Activated effector memory CD4-positive, alpha-beta T cell treated with anti-CD3 and anti-CD28 coated beads, Interleukin-2, amount 50 U/mL, for 16 hours (primary cell): ENCODE data around the gene OTUD4.
"Not testable (repeated sequence)": the region's sequence is repeated elsewhere in the genome, so short reads cannot be mapped to it uniquely, and the experiment has no call there.

Experiments
- DNase-seq: peaks from one replicate; pipeline ENCODE4 v3.0.0-alpha.2; 2020

Gene OTUD4

DNA sequence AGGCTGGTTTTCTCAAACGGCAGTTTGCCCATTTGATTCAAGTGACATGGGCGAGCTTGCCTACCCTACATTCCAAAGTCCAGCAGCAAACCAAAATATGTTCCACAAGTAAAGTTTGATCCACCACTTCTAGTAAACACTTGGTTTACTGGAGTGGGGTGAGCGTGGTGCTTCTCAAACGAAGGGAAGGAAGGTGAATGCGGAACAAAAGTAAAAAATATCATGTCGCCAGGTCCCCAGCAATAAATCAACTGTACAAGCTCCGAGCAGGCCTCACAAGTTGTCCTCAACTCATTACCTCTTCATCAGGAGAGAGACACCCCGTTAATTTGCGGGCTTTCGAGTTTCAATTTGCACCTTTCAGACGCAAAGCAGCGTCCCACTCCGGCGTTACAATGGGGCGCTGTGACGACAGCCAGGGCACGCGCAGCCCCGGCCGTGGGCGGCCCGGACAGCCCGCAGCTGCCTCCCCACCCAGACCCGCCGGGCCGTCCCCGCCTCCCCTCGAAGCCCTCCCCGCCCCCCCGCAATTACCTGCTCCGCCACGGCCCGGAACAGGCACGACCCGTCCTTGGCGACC, 1.0 kb downstream of the OTUD4 start:
- peak; percentile 92 for DNase-seq

DNA sequence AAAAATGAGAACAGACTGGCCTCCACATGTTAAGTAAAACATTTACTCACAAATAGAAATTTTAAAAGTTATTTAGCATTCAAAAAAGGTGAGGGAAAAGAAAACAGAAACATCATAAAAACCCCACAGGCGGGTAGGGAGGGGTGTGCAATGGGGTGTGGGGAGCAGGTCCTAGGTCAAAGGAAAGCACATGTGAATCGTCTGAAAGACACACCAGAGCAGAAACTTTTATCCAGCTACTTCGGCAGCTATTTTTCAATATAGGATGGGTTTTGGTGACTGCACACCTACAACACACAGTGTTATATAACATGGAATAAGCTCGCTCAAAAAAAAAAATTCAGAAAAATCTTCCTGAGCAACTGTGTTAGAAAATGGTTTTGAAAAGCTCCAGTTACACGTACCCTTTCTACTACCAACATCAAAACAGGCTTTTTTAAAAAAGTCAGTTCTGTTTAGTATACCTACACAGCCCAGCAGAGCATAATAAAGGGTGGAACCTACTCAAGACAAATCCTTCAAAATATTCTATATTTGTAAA, 1.6 kb downstream of the OTUD4 start:
- DNase-seq: no peak

DNA sequence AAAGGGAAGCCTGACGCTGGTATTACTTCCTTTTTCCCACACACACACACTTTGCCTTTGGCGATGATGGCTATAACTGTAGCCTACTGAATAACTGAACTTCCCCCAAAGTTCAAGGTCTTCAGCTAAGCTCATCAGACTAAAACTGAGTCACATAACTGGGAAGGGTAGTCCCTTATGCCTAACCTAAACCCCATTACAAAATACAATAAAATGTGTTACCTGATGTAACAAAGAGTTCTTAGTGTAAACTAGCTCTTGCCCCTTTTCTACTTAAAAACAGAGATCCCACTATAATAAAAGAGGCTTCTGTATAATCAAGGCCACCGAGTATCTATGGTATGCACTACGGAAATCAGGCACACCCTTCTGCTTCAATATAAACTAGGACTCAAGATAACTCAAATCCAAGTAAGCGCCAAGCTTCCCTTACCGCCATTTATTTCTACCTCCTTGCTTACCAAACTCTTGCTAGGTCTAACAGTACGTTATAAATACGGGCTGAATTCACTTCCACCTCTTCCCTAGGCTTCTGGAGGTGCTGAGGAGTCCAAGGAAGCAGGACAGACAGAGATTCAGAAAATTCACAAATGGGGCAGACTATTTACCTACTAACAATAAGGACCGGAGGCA, 2.4 kb downstream of the OTUD4 start:
- no peak for DNase-seq

DNA sequence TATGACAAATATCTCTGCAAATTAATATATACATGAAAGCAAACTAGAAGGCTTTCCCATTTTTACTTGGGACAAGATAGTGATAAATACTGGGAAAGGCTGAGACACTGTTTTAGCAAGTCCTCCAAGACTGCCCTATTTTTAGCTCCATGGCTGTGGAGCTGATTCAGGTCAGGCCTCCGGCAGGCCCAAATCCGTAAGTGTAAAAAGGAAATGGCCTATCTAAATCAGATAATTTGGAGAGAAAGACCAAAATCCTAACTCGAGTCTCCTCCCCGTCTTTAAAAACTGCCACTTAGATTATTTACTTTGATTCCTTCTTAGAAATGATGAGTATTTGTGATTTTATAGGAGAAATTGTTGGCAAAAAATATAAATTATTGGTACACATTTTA, 2.9 kb downstream of the OTUD4 start:
- no peak for DNase-seq

DNA sequence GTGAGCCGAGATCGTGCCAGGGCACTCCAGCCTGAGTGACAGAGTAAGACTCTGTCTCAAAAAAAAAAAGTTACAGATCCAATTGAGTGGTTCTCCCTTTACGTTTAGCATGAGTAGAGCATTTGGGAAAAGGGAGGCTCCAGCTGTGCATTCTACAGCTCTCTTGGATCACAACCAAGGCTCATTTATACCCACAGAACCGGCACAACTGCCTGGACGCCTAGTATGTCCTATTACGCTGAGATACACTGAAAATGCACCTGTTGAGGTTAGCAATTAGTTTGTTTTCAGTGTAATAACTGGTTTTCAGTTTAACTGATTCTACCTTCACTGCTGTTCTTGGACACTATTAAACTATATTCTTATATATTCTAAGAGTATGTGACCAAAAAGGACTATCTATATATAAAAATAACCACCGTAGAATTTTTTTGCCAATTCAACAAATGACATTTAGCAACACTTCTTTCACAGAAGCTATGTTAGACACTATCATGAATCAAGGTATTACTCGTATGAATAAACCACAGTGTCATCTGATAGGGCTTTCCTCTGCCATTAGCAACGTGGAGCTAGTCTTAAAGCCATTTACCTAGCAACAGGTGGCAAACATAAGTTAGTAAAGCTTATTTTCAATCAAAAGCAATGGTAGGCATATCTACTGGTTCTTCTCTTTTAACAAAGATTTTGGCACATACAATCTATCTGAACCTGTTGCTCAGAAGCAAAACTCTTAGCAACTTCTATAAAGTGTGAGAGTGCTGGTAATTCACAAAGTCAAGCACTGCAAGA, 3.6 kb downstream of the OTUD4 start:
- DNase-seq: no peak

DNA sequence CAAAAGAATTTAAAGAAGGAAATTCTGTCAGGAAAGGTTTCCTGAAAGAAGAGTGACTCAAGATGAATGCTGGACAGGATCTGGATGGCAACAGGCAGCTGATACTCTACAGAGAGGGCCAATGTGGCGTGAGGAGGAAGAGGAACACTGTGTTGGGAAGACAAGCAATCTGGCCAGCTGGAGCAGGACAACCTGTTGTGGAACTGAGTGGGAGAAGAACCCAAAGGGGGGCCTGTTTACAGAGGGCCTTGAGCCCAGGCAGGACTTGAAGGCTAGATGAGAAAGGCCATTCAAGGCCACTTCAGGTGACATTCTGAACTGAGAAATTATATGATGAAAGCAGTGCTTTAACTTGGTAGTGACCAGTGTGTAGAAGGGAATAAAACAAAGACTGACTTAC, 8.5 kb downstream of the OTUD4 start:
- DNase-seq: no peak

DNA sequence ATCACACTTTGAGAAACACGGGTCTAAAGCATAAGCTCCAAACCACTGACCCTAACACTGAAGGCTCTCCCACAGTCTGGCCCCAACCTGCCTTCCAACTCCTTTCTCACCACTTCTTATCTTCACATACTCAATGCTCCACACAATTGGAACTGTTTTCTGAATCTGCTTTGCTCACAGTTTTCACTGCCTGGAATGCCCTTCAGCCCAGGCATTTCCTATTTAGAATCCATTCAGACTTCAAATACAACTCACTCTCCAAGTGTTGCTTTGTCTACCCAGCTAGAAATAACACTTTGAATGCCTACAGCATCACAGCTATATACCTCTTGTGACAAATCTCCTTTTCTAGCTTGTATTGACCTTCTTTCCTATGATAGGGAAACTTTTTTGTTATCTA, 10.2 kb downstream of the OTUD4 start:
- DNase-seq: no peak

DNA sequence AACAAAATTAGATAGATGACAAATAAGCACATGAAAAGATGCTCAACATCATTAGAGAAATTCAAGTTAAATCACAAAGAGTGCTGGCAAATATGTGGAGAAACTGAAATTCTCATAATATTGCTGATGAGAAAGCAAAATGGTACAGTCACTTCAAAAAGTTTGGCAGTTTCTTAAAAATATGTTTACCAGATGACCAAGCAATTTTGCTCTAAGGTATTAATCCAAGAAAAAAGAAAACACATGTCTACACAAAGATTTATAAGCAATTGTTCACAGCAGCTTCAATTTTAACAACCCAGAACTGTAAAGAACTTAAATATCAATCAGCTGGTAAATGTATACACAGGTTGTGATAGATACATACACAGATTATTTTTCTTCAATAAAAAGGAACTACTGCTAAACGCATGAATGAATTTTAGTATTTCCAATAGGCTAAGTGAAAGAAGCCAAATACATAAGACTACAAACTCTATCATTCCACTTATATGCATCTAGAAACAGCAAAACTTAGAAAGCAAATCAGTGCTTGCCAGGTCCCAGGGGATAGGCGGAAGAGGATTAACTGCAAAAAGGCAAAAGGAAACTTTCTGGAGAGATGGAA, 11.7 kb downstream of the OTUD4 start:
- no peak for DNase-seq

DNA sequence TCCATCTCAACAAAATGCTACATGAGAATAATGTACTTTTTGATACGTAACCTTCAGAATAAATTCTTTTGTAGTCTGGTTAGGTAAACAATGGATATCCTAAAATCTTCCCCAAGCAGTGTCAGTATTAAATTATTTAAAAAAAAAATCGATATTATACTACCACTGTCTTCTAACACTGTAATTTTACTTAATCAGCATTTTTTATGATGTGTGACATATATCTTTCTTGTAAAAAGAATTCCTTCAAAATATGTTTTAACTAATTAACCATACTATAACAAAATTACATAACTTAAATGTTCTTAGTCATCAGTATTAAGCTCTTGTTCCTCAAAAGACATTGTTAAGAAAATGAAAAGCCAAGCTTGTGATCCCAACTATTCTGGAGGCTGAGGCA, 12.5 kb downstream of the OTUD4 start:
- DNase-seq: no peak

DNA sequence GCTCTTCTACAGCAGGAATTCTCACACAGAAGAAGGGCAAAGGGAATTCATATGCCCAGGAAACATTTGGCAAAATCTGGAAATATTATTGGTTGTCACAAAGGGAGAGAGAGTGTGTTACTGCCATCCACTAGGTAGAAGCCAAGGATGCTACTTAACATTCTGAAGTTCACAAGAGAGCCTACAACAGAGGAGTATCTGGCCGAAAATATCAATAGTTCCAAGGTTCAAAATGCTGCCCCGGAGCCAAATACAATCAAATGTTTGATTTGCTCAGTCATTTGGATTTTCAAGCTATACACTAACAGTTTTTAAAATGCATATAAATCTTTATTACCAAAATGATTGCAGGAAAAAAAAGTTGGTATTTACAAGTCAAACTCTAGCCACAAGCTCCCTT, 18.8 kb downstream of the OTUD4 start:
- no peak for DNase-seq

DNA sequence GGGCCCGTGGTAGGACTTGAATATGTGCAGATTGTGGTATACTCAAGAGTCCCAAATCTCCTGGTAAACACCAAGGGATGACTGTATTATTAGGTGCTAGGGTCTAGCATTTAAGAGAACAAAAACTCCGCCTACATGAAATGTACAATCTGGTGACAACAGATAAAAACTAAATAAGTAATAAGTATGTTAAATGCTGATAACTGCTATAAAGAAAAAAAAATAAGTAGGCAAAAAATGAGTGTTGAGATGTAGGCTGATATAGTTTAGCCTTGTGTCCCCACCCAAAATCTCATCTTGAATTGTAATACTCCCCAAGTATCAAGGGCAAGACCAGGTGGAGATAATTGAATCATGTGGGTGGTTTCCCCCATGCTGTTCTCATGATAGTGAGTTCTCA, 23.4 kb downstream of the OTUD4 start:
- DNase-seq: no peak

DNA sequence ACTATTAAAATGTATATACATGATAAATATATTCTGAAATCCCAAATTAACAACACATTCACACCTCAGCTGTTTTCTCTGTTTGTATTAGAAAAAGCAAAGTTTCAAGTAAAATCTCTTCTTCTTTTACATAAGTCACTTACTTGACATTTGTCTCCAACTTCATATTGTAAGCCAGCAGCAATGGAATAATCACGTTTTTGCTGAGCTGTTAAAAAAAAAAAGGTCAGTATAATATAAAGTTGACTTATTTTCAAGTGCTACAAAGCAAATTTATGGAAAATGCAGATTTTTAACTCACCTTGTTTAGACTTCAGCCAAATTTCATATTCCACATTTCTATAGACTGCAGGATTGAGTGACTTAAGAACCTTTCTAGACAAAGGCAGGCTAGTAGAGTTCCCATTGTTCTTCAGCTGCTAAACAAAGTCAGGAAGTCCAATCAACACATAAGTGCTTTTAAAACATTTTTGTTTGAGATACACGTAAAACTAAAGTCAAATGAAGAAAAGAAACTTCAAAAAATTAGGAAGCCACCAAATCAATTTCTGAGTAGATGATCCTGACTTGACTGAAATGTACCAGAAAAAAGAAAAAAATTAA, 25.0 kb downstream of the OTUD4 start:
- DNase-seq: no peak

DNA sequence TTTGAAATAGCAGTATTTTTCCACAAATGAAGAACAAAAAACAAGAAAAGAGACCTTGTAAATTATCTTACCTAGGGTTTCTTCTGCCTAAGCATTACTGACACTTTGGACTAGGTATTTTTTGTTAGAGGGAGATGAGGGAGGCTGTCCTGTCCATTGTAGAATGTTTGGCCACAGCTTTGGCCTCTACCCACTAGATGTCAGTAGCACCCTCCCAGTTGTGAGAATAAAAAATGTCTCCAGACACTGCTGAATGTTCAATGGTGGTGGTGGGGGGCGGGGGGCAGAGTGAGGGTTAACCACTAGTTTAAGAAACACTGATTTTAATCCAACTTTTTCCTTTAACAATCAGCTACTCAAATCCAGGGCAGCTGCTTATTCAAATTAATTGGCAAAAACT, 25.8 kb downstream of the OTUD4 start:
- DNase-seq: no peak

DNA sequence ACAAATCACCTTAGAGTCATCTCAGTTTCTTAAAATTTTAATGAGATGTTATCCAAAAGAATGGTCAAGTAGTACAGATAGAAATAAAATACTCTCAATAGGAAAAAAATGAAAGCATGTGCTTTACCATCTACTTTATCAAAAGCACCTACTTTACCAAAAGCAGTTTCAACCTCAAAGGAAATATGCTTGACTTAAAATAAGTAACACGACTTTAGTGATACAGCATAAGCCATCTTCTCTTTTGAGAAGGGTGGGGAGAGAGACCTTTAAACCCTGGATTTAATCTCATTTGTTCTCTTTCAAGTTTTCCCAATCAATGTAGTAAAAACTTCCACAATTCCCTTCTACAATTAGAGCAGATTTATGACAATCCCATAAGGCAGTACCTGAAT, 26.5 kb downstream of the OTUD4 start:
- no peak for DNase-seq

DNA sequence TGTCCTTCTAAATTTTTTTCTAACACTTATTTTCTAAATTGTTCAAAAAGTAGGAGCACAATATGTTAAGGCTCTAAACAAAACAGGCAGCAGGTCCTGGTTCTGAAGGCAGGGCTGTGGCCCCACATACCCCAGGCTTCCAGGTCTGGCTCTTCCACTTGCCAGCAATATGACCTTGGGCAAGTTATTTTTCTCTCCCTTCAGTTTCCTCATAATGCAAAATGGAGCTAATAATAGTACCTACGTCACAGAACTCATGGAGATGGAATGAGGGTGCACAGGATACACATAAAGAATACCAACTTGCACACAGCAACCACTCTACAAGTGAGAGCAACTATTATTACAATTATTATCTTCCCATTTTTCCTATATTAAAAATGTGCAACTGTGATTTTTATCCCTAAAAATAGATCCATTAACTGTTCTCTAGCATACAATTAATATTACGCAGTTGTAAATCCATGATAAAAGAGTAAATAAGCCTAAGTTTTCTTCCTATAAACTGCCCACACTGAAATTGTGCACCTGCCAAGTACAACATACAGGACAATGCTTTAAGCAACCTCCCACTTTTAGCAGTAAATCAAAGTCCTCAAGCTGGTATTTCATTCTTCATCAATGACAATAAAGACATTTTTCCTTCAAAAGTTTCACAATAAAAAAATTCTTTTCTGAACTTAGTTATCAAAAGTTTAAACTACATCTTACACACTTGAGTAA, 27.0 kb downstream of the OTUD4 start:
- no peak for DNase-seq

DNA sequence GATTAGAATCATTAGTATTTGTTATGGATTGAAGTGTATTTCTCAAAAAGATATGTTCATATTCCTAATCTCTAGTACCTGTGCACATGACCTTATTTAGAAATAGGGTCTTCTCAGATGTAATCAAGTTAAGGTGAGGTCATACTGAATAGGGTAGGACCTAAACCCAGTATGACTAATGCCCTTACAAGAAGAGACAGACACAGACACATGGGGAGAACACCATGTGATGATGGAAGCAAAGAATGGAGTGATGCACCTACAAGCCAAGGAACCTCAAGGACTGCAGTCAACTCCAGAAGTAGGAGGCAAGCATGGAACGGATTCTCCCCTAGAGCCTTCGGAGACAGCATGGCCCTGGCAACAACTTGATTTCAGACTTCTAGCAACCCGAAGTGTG, 31.4 kb downstream of the OTUD4 start:
- no peak for DNase-seq

DNA sequence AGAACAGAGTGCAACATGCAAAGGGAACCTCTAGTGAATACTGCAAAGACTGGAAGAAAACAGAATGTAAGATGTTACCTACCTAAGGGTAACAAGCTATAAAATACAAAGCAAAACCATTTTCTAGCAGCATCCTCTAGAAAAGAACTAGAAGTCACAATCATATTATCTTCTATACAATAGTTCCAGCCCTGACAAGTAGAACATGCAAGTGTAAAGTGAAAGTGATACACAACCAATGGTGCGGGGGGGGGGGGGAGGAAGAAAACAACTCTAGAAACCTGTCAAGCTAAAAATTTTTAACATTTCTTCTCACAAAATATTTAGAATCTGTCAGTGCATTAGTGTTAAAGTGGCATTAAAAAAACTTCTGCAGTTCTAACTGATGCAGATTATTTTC, 44.2 kb downstream of the OTUD4 start:
- not testable (repeated sequence) for DNase-seq

DNA sequence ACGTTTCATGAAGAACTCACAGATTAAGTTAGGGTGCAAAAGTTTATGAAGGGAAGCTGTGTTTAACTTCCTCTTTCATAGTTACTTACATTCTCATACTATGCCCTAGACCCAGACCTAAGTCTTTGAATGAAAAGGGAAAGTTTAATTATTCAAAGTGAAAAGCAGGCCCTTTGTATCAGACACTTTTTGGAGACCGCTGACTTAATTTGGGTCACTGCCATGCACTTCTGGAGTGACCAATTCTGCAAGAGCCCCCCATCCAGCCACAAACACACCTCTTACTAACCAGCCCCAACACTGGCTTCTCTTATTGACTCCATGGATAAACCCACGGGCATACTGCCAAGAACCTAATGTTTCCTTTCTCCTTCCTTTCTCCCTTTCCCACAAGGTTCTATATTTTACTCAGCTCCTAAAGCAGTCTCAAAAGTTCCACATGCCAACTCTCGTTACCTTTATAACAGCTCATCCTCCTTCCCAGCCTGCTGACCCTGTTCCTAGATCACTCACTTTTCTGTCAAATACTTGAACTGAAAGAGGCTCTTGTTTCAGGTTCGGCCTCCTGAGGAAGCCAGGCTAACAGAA, 47.8 kb downstream of the OTUD4 start:
- DNase-seq: no peak

DNA sequence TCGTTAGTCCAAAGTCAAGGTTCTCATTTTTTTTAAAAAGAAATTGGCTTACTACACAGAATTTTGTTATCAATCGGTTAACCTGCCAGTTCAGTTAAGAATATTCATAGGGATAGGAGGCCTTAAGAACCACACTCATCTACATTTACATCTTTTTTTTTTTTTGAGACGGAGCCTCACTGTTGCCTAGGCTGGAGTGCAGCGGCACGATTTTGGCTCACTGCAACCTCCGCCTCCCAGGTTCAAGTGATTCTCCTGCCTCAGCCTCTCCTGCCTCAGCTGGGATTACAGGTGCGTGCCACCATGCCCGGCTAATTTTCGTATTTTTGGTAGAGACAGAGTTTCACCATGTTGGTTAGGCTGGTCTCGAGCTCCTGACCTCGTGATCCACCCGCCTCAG, 48.5 kb downstream of the OTUD4 start:
- no peak for DNase-seq

DNA sequence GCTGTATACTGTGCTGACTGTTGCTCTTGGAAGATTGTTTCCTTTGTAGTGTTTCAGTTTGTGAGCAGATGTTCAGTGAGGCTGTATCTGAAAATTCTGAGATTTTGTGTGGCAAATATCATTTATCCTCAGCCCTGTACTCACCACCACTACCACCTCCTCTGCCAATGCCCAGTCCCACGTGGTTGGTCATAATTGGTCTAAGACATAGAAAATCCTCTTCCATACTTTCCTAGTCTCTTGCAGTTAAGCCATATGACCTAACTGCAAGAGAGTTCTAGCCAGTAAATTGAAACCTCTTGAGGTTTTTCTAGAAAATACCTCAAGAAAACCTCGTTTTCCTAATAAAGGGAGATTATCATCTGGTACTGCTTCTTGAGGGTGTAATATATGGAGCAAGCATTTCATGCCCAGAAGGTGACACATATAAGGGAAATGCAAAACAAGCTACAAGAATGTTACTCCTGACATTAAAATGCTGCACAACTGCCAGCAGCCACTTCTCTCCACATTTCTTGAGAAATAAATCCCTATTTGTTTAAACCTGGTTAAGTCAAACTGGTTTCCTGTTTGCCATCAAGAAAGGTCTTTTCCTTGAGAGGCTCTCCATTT, 49.5 kb downstream of the OTUD4 start:
- DNase-seq: no peak

DNA sequence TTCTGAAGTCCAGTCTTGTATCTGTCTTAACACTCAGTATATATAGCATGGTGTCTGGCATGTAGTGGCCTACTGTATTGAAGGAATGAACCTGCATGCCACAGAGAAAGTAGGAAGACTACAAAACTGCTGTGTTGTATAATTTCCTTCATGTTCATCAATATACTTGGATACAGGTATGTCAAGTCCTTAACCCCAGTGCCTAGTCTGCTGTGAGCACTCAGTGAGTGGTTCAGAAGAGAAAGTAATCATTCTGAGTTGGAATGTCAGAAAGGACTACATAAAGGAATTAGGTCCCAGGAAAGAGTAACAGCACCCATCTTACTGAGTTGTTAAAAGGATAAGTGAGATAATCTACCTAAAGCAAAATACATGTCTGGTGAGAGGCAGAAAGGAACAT, 50.3 kb downstream of the OTUD4 start:
- DNase-seq: no peak

DNA sequence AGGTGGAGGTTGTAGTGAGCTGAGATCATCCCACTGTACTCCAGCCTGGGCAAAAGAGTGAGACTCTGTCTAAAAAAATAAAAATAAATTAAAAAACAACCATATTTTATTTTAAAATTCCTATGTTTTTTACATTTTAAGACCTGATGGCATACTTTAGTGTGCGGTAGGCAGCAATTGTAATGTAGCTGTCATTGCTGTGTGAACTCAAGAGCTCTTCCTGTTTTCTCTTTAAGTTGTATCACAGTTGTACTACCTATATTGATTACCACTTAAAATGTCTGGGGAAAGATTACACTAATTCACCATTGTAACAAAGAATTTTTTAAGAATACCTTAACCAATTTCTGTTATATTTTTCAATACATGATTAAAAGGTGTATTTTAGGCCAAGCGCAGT, 55.0 kb downstream of the OTUD4 start:
- no peak for DNase-seq
